HG03565 (cell line): ENCODE data around the gene C4orf33.
"Not testable (repeated sequence)": the region's sequence is repeated elsewhere in the genome, so short reads cannot be mapped to it uniquely, and the experiment has no call there.

Experiments
- ATAC-seq: cut with Tn5 transposase; IDR thresholded peaks from one replicate; pipeline ENCODE4 v1.9.1; 2021; ENCODE audit warnings: mild to moderate bottlenecking, moderate library complexity; ENCODE audit not compliant: unreplicated experiment

C4orf33 gene

GRCh38 chr4:129126614-129127013, 30.7 kb downstream of the C4orf33 start:
- not testable (repeated sequence) for ATAC-seq

GRCh38 chr4:129129143-129129542, 33.2 kb downstream of the C4orf33 start:
- no peak for ATAC-seq

GRCh38 chr4:129131343-129131742, 35.4 kb downstream of the C4orf33 start:
- no peak for ATAC-seq

GRCh38 chr4:129136433-129136832, 40.5 kb downstream of the C4orf33 start:
- ATAC-seq, result no peak

- no peak for ATAC-seq
Measured at GRCh38 chr4:129138810-129139496, 43.0 kb downstream of the C4orf33 start.

- ATAC-seq, result no peak
Measured at GRCh38 chr4:129140521-129140920, 44.6 kb downstream of the C4orf33 start.

- ATAC-seq, result no peak
Measured at GRCh38 chr4:129143359-129143758, 47.4 kb downstream of the C4orf33 start.

- no peak for ATAC-seq
Measured at GRCh38 chr4:129144755-129145206, 48.8 kb downstream of the C4orf33 start.

- no peak for ATAC-seq
Measured at GRCh38 chr4:129145222-129145730, 49.3 kb downstream of the C4orf33 start.

GRCh38 chr4:129146639-129147038, 50.7 kb downstream of the C4orf33 start:
- no peak for ATAC-seq

GRCh38 chr4:129148892-129149291, 52.9 kb downstream of the C4orf33 start:
- ATAC-seq, result no peak

GRCh38 chr4:129149906-129150305, 54.0 kb downstream of the C4orf33 start:
- no peak for ATAC-seq

- ATAC-seq, result no peak
Measured at GRCh38 chr4:129152350-129152749, 56.4 kb downstream of the C4orf33 start.

GRCh38 chr4:129153700-129154099, 57.7 kb downstream of the C4orf33 start:
- ATAC-seq, result no peak

GRCh38 chr4:129162450-129162849, 66.5 kb downstream of the C4orf33 start:
- no peak for ATAC-seq

GRCh38 chr4:129163427-129163826, 67.5 kb downstream of the C4orf33 start:
- ATAC-seq, result no peak

GRCh38 chr4:129164243-129164642, 68.3 kb downstream of the C4orf33 start:
- no peak for ATAC-seq
